H1 (cell line): ENCODE measurements around the gene PHC1. TPM values are rescaled to one million over a fixed set of nuclear protein-coding genes. Genes with fewer than 3 reads are reported as not detected.
A peak's percentile ranks its signal among the peaks of the same experiment; 100 is the strongest.

ENCODE experiments used
- CHD7 ChIP-seq: fragments of 300-600 bp; sonication (generic); IDR thresholded peaks from 2 replicates; pipeline ENCODE4 v1.7.1; 2012; ENCODE audit warnings: low read length, moderate library complexity, mild to moderate bottlenecking, inconsistent platforms; ENCODE audit not compliant: insufficient replicate concordance
- TBP ChIP-seq: IDR thresholded peaks from 2 replicates; pipeline ENCODE4 v1.6.1; 2011; ENCODE audit warnings: low read depth, low read length, improper control_type of control experiment
- polyA plus RNA-seq, 7 experiments: library from polyadenylated mRNA; depleted of rRNA in 3 of 7; stranded (reverse) in 5 of 7; unstranded in 2 of 7; fragments of >200 nt in 5 of 7; fragments of 200-250 nt in 2 of 7; gene quantifications; 1 replicate in 5 of 7; 2 replicates in 1 of 7; 4 replicates in 1 of 7; pipeline versions ENCODE4 v1.2.1 to v1.2.3, GENCODE V29; 2011 to 2013; ENCODE audit warnings: missing spikeins in 2 of 7, mixed read lengths in 2 of 7
- total RNA-seq: library from RNA; stranded (reverse); fragmentation: NEBNext Ultra II Directional; extraction: Animal tissue kit (Norgen Biotek cat#: 25700); gene quantifications from 2 replicates; pipeline ENCODE4 v1.2.1, GENCODE V29; 2021

PHC1 gene
- total and polyA plus RNA-seq, 2 of the 8 experiments (the other 6 are each of a cell fraction or from before 2014, with no cell fraction given) = 934 to 1,655 TPM

- no peak for TF ChIP-seq CHD7
- 0 out of 2 replicates have a peak, but pooled peaks have one; percentile 16 for TF ChIP-seq TBP
Observed at GRCh38 chr12:8907513-8907912, 6.8 kb upstream of the PHC1 start (continued).
